RWPE2 (cell line): ENCODE results near the gene KIF16B.

Source experiments
- ATAC-seq: fragments of 200-7000 bp; cut with Tn5 transposase; 3 replicates; pipeline ENCODE4 v1.9.1; 2021; ENCODE audit warnings: low read depth
- DNase-seq: peaks from one replicate; pipeline ENCODE4 v3.0.0-alpha.2; 2020; ENCODE audit warnings: low spot score
- H3K27ac ChIP-seq: fragments of 450-650 bp; 2 replicates; pipeline ENCODE4 v1.5.1; 2017; ENCODE audit warnings: mild to moderate bottlenecking; ENCODE audit not compliant: poor library complexity, severe bottlenecking
- H3K27me3 ChIP-seq: fragments of 250-450 bp; sonication (Bioruptor Pico); 2 replicates; pipeline ENCODE4 v1.5.1; 2021; ENCODE audit warnings: mild to moderate bottlenecking, moderate library complexity; ENCODE audit not compliant: insufficient read depth, poor library complexity, severe bottlenecking
- H3K36me3 ChIP-seq: fragments of 250-450 bp; sonication (Bioruptor Pico); 2 replicates; pipeline ENCODE4 v1.5.1; 2020; ENCODE audit warnings: low read depth, mild to moderate bottlenecking, moderate library complexity
- H3K4me1 ChIP-seq: fragments of 250-450 bp; sonication (Bioruptor Pico); 2 replicates; pipeline ENCODE4 v1.5.1; 2021; ENCODE audit warnings: mild to moderate bottlenecking, moderate library complexity; ENCODE audit not compliant: insufficient read depth, poor library complexity, severe bottlenecking
- H3K4me3 ChIP-seq: fragments of 250-450 bp; sonication (Bioruptor Pico); 2 replicates; pipeline ENCODE4 v1.5.1; 2021; ENCODE audit warnings: mild to moderate bottlenecking, moderate library complexity; ENCODE audit not compliant: severe bottlenecking
- H3K9me3 ChIP-seq: fragments of 250-450 bp; sonication (Bioruptor Pico); 2 replicates; pipeline ENCODE4 v1.5.1; 2021; ENCODE audit warnings: mild to moderate bottlenecking, moderate library complexity; ENCODE audit not compliant: severe bottlenecking
- CTCF ChIP-seq: fragments of 450-650 bp; IDR thresholded peaks from one replicate; pipeline ENCODE4 v1.5.1; 2017; ENCODE audit warnings: mild to moderate bottlenecking, moderate library complexity; ENCODE audit not compliant: poor library complexity, severe bottlenecking

Gene KIF16B

GRCh38 chr20:16535277-16535676, 38.0 kb downstream of the KIF16B start:
- no peaks in the 10 kb centered on the region for H3K36me3 ChIP-seq
- no peak overlapping the region for H3K4me3 ChIP-seq
- no peaks in the 10 kb centered on the region for H3K27me3 ChIP-seq
- H3K27ac ChIP-seq = no peak overlapping the region
- ATAC-seq (no peak), DNase-seq (no peak)
- no peaks in the 10 kb centered on the region for H3K9me3 ChIP-seq
- TF ChIP-seq CTCF = no peak
- peaks cover 2% of the 10 kb centered on the region for H3K4me1 ChIP-seq

- H3K4me1 ChIP-seq = peaks cover 20% of the 10 kb centered on the region
- H3K9me3 ChIP-seq = no peaks in the 10 kb centered on the region
- no peak for TF ChIP-seq CTCF
These were observed 39.7 kb downstream of the KIF16B start for GRCh38 chr20:16533502-16533901.

GRCh38 chr20:16531485-16531884, 41.8 kb downstream of the KIF16B start:
- DNase-seq (no peak), ATAC-seq (no peak)
- H3K9me3 ChIP-seq = no peaks in the 10 kb centered on the region
- H3K36me3 ChIP-seq = no peaks in the 10 kb centered on the region
- no peak for TF ChIP-seq CTCF
- H3K27ac ChIP-seq = no peak overlapping the region
- H3K4me1 ChIP-seq = peaks cover 26% of the 10 kb centered on the region
- H3K4me3 ChIP-seq = no peak overlapping the region
- no peaks in the 10 kb centered on the region for H3K27me3 ChIP-seq

More at GRCh38 chr20:16533502-16533901, 39.7 kb downstream of the KIF16B start:
- Histone ChIP-seq H3K27me3 (no peaks in the 10 kb centered on the region), H3K36me3 (no peaks in the 10 kb centered on the region), H3K4me3 (no peak overlapping the region), H3K27ac (no peak overlapping the region)
- DNase-seq = no peak
- no peak for ATAC-seq

- ATAC-seq (peak; percentile 75), DNase-seq (no peak)
- H3K36me3 ChIP-seq = no peaks in the 10 kb centered on the region
These were observed 43.0 kb downstream of the KIF16B start for GRCh38 chr20:16530201-16530681.

More at GRCh38 chr20:16530201-16530681, 43.0 kb downstream of the KIF16B start:
- Histone ChIP-seq H3K4me1 (peaks cover 26% of the 10 kb centered on the region), H3K27ac (no peak overlapping the region), H3K4me3 (no peak overlapping the region), H3K27me3 (no peaks in the 10 kb centered on the region), H3K9me3 (no peaks in the 10 kb centered on the region)
- TF ChIP-seq CTCF = no peak
